Karpas-422 (cell line): ENCODE measurements around the gene GRAMD2B. TPM values are rescaled to one million over a fixed set of nuclear protein-coding genes. Genes with fewer than 3 reads are reported as not detected.

ENCODE experiments used
- DNase-seq: peaks from one replicate; pipeline ENCODE4 v3.0.0-alpha.2; 2015
- H2AFZ ChIP-seq: fragments of 200-600 bp; sonication (generic); 2 replicates; pipeline ENCODE4 v1.6.1; 2014; ENCODE audit warnings: antibody characterized with exemption, low read length, mixed read lengths
- H3K27ac ChIP-seq: fragments of 200-600 bp; sonication (generic); 2 replicates; pipeline ENCODE4 v1.5.1; 2014; ENCODE audit warnings: mild to moderate bottlenecking, low read length, moderate library complexity
- H3K27me3 ChIP-seq: fragments of 200-600 bp; sonication (generic); 2 replicates; pipeline ENCODE4 v1.6.1; 2014; ENCODE audit warnings: low read length, mixed read lengths
- H3K36me3 ChIP-seq: fragments of 200-600 bp; sonication (generic); 2 replicates; pipeline ENCODE4 v1.6.1; 2014; ENCODE audit warnings: low read length, mixed read lengths; ENCODE audit not compliant: insufficient read depth
- H3K4me1 ChIP-seq: fragments of 200-600 bp; sonication (generic); 2 replicates; pipeline ENCODE4 v1.6.1; 2014; ENCODE audit warnings: mild to moderate bottlenecking, low read length, mixed read lengths
- H3K4me2 ChIP-seq: fragments of 200-600 bp; sonication (generic); 2 replicates; pipeline ENCODE4 v1.6.1; 2014; ENCODE audit warnings: low read length, low read depth, mild to moderate bottlenecking; ENCODE audit not compliant: poor library complexity, severe bottlenecking
- H3K4me3 ChIP-seq: fragments of 200-600 bp; sonication (generic); 2 replicates; pipeline ENCODE4 v1.5.1; 2014; ENCODE audit warnings: mild to moderate bottlenecking, antibody characterized with exemption, low read length, mixed read lengths
- H3K79me2 ChIP-seq: fragments of 200-600 bp; sonication (generic); 2 replicates; pipeline ENCODE4 v1.6.1; 2014; ENCODE audit warnings: mild to moderate bottlenecking, low read length, mixed read lengths
- H3K9ac ChIP-seq: fragments of 200-600 bp; sonication (generic); 2 replicates; pipeline ENCODE4 v1.6.0; 2014; ENCODE audit warnings: low read length
- H3K9me2 ChIP-seq: fragments of 200-600 bp; sonication (generic), shearing (Covaris generic); replicated peaks from 2 replicates; pipeline ENCODE4 v1.6.0; 2014; ENCODE audit warnings: mild to moderate bottlenecking, low read length, moderate library complexity; ENCODE audit not compliant: insufficient read depth
- H3K9me3 ChIP-seq: fragments of 300-700, 200-600 bp; sonication (generic); 2 replicates; pipeline ENCODE4 v1.6.1; 2014; ENCODE audit warnings: low read length, mixed read lengths
- H4K20me1 ChIP-seq: fragments of 200-600 bp; sonication (generic); 2 replicates; pipeline ENCODE4 v1.6.1; 2014; ENCODE audit warnings: mild to moderate bottlenecking, antibody characterized with exemption, low read length, low read depth; ENCODE audit not compliant: insufficient read depth
- total RNA-seq: library from RNA; depleted of rRNA; stranded (reverse); fragments of >200 nt; shearing (Covaris generic); gene quantifications from 2 replicates; pipeline ENCODE4 v1.2.3, GENCODE V29; 2014; ENCODE audit warnings: low replicate concordance

Gene GRAMD2B
- total RNA-seq, 1 experiment from 2014 or later: 4.5 TPM

- Histone ChIP-seq H4K20me1 (no peaks in the 10 kb centered on the region), H3K27ac (no peak overlapping the region), H3K4me3 (no peak overlapping the region), H3K27me3 (no peaks in the 10 kb centered on the region), H3K79me2 (no peaks in the 10 kb centered on the region), H3K4me1 (no peaks in the 10 kb centered on the region), H2AFZ (no peak overlapping the region), H3K9ac (no peak overlapping the region), H3K9me2 (no peaks in the 10 kb centered on the region), H3K9me3 (no peaks in the 10 kb centered on the region), H3K4me2 (no peak overlapping the region), H3K36me3 (peaks cover 6% of the 10 kb centered on the region; the same call in 1 of the 2 replicates)
- no peak for DNase-seq
Measured at GRCh38 chr5:126488443-126489065, 65.3 kb downstream of the GRAMD2B start.

GRCh38 chr5:126490167-126490940 lies 67.1 kb downstream of the GRAMD2B start:
- Histone ChIP-seq H3K36me3 (peaks cover 6% of the 10 kb centered on the region; the same call in 1 of the 2 replicates), H3K27me3 (no peaks in the 10 kb centered on the region), H3K9me3 (no peaks in the 10 kb centered on the region), H3K27ac (no peak overlapping the region), H3K4me1 (no peaks in the 10 kb centered on the region), H3K79me2 (no peaks in the 10 kb centered on the region), H3K9ac (no peak overlapping the region), H3K9me2 (no peaks in the 10 kb centered on the region), H3K4me2 (no peak overlapping the region), H4K20me1 (no peaks in the 10 kb centered on the region), H3K4me3 (no peak overlapping the region), H2AFZ (no peak overlapping the region)
- no peak for DNase-seq

GRCh38 chr5:126492939-126493338 lies 69.7 kb downstream of the GRAMD2B start:
- H3K4me2 ChIP-seq: no peak overlapping the region
- H3K4me3 ChIP-seq: no peak overlapping the region
- H4K20me1 ChIP-seq: no peaks in the 10 kb centered on the region
- H3K9me2 ChIP-seq: no peaks in the 10 kb centered on the region
- no peaks in the 10 kb centered on the region for H3K4me1 ChIP-seq
- no peak overlapping the region for H3K27ac ChIP-seq
- no peaks in the 10 kb centered on the region for H3K9me3 ChIP-seq
- no peak overlapping the region for H2AFZ ChIP-seq
- no peaks in the 10 kb centered on the region for H3K27me3 ChIP-seq
- no peaks in the 10 kb centered on the region for H3K36me3 ChIP-seq
- no peaks in the 10 kb centered on the region for H3K79me2 ChIP-seq
- DNase-seq: no peak
- H3K9ac ChIP-seq: no peak overlapping the region

GRCh38 chr5:126494393-126494792 lies 71.2 kb downstream of the GRAMD2B start:
- H3K79me2 ChIP-seq: no peaks in the 10 kb centered on the region
- H3K4me1 ChIP-seq: no peaks in the 10 kb centered on the region
- DNase-seq: no peak
- no peak overlapping the region for H3K27ac ChIP-seq
- H3K27me3 ChIP-seq: no peaks in the 10 kb centered on the region
- no peaks in the 10 kb centered on the region for H3K9me2 ChIP-seq
- H2AFZ ChIP-seq: no peak overlapping the region
- H3K9me3 ChIP-seq: no peaks in the 10 kb centered on the region
- H3K4me2 ChIP-seq: no peak overlapping the region
- H3K4me3 ChIP-seq: no peak overlapping the region
- no peaks in the 10 kb centered on the region for H4K20me1 ChIP-seq
- no peaks in the 10 kb centered on the region for H3K36me3 ChIP-seq
- no peak overlapping the region for H3K9ac ChIP-seq

GRCh38 chr5:126497506-126497905 lies 74.3 kb downstream of the GRAMD2B start:
- Histone ChIP-seq H3K27me3 (no peaks in the 10 kb centered on the region), H2AFZ (no peak overlapping the region), H3K79me2 (no peaks in the 10 kb centered on the region), H3K36me3 (no peaks in the 10 kb centered on the region), H3K4me3 (no peak overlapping the region), H3K9ac (no peak overlapping the region), H3K9me3 (no peaks in the 10 kb centered on the region), H3K4me1 (no peaks in the 10 kb centered on the region), H3K27ac (no peak overlapping the region), H3K4me2 (no peak overlapping the region), H4K20me1 (no peaks in the 10 kb centered on the region), H3K9me2 (no peaks in the 10 kb centered on the region)
- DNase-seq: no peak

- H4K20me1 ChIP-seq: no peaks in the 10 kb centered on the region
- H3K9me3 ChIP-seq: no peaks in the 10 kb centered on the region
- H3K9me2 ChIP-seq: no peaks in the 10 kb centered on the region
- H3K4me3 ChIP-seq: no peak overlapping the region
- no peaks in the 10 kb centered on the region for H3K27me3 ChIP-seq
- no peak overlapping the region for H3K9ac ChIP-seq
- no peak overlapping the region for H3K4me2 ChIP-seq
- no peaks in the 10 kb centered on the region for H3K79me2 ChIP-seq
- H3K36me3 ChIP-seq: no peaks in the 10 kb centered on the region
- no peak overlapping the region for H3K27ac ChIP-seq
- no peak overlapping the region for H2AFZ ChIP-seq
- no peaks in the 10 kb centered on the region for H3K4me1 ChIP-seq
- DNase-seq: no peak
Measured at GRCh38 chr5:126499278-126499677, 76.1 kb downstream of the GRAMD2B start.

- DNase-seq: peak; percentile 80
- no peaks in the 10 kb centered on the region for H3K9me2 ChIP-seq
- H3K4me2 ChIP-seq: no peak overlapping the region
- H3K36me3 ChIP-seq: no peaks in the 10 kb centered on the region
- no peak overlapping the region for H2AFZ ChIP-seq
- no peaks in the 10 kb centered on the region for H3K4me1 ChIP-seq
- no peaks in the 10 kb centered on the region for H3K79me2 ChIP-seq
- no peak overlapping the region for H3K9ac ChIP-seq
- H3K4me3 ChIP-seq: no peak overlapping the region
- H3K27ac ChIP-seq: no peak overlapping the region
- no peaks in the 10 kb centered on the region for H3K27me3 ChIP-seq
- no peaks in the 10 kb centered on the region for H4K20me1 ChIP-seq
- H3K9me3 ChIP-seq: no peaks in the 10 kb centered on the region
Measured at GRCh38 chr5:126499853-126500342, 76.7 kb downstream of the GRAMD2B start.

- no peaks in the 10 kb centered on the region for H3K36me3 ChIP-seq
- no peaks in the 10 kb centered on the region for H3K27me3 ChIP-seq
- DNase-seq: no peak
- H3K9me3 ChIP-seq: no peaks in the 10 kb centered on the region
- no peak overlapping the region for H3K4me2 ChIP-seq
- H3K27ac ChIP-seq: no peak overlapping the region
- H3K4me3 ChIP-seq: no peak overlapping the region
- H3K9me2 ChIP-seq: no peaks in the 10 kb centered on the region
- no peaks in the 10 kb centered on the region for H3K79me2 ChIP-seq
- H3K4me1 ChIP-seq: no peaks in the 10 kb centered on the region
- H2AFZ ChIP-seq: no peak overlapping the region
- no peak overlapping the region for H3K9ac ChIP-seq
- no peaks in the 10 kb centered on the region for H4K20me1 ChIP-seq
Measured at GRCh38 chr5:126501448-126501847, 78.2 kb downstream of the GRAMD2B start.
